Fibroblast of lung (primary cell): ENCODE measurements around the gene ENC1. TPM values are rescaled to one million over a fixed set of nuclear protein-coding genes. Genes with fewer than 3 reads are reported as not detected.

Experiments
- DNase-seq, 2 donors: peaks; one replicate each; pipeline versions ENCODE4 v3.0.0 to v3.0.0-alpha.2; 2010; ENCODE audit warnings: low read depth in 2 of 2
- H2AFZ ChIP-seq: 2 replicates; pipeline ENCODE4 v1.5.1; 2012; ENCODE audit warnings: low read length, control low read depth, inconsistent platforms
- H3K27ac ChIP-seq: 2 replicates; pipeline ENCODE4 v1.5.1; 2011; ENCODE audit warnings: low read length, control low read depth; ENCODE audit not compliant: insufficient read depth
- H3K27me3 ChIP-seq: 2 replicates; pipeline ENCODE4 v1.5.1; 2011; ENCODE audit warnings: mild to moderate bottlenecking, low read length; ENCODE audit not compliant: control insufficient read depth, insufficient read depth
- H3K36me3 ChIP-seq: 2 replicates; pipeline ENCODE4 v1.5.1; 2011; ENCODE audit warnings: low read length; ENCODE audit not compliant: control insufficient read depth, insufficient read depth
- H3K4me1 ChIP-seq: 2 replicates; pipeline ENCODE4 v1.5.1; 2011; ENCODE audit warnings: low read length; ENCODE audit not compliant: control insufficient read depth, insufficient read depth; ENCODE audit errors: extremely low read depth
- H3K4me2 ChIP-seq: 2 replicates; pipeline ENCODE4 v1.5.1; 2011; ENCODE audit warnings: low read length, control low read depth; ENCODE audit not compliant: insufficient read depth; ENCODE audit errors: extremely low read depth
- H3K4me3 ChIP-seq, 4 experiments: fragments of 200-600 bp in 1 of 4; sonication (generic) in 1 of 4; replicated peaks in 1 of 4; 2 replicates each; pipeline ENCODE4 v1.5.1; 2011 to 2016; ENCODE audit warnings: low read length in 4 of 4, low read depth in 3 of 4, mild to moderate bottlenecking in 3 of 4, control low read depth in 2 of 4, inconsistent platforms in 1 of 4, mixed read lengths in 1 of 4; ENCODE audit not compliant: insufficient read depth in 1 of 4; ENCODE audit errors: control extremely low read depth in 1 of 4
- H3K79me2 ChIP-seq: 2 replicates; pipeline ENCODE4 v1.5.1; 2012; ENCODE audit warnings: mild to moderate bottlenecking, low read length, inconsistent platforms; ENCODE audit not compliant: control insufficient read depth, insufficient read depth
- H3K9ac ChIP-seq: 2 replicates; pipeline ENCODE4 v1.5.1; 2011; ENCODE audit warnings: mild to moderate bottlenecking, low read length, control low read depth; ENCODE audit not compliant: insufficient read depth
- H3K9me3 ChIP-seq: 2 replicates; pipeline ENCODE4 v1.5.1; 2012; ENCODE audit warnings: low read depth, low read length; ENCODE audit not compliant: control insufficient read depth, insufficient read depth
- H4K20me1 ChIP-seq: 2 replicates; pipeline ENCODE4 v1.5.1; 2011; ENCODE audit warnings: low read length; ENCODE audit not compliant: control insufficient read depth, insufficient read depth; ENCODE audit errors: extremely low read depth
- EZH2 ChIP-seq: IDR thresholded peaks from 2 replicates; pipeline ENCODE4 v1.5.1; 2012; ENCODE audit warnings: low read length, control low read depth, mild to moderate bottlenecking; ENCODE audit errors: missing control alignments
- polyA plus RNA-seq, 2 donors: library from polyadenylated mRNA; depleted of rRNA in 1 of 2; stranded (reverse) in 1 of 2; unstranded in 1 of 2; fragments of >200 nt; gene quantifications; 2 replicates each; pipeline ENCODE4 v1.2.1, GENCODE V29; 2011 to 2012; ENCODE audit warnings: missing spikeins in 1 of 2
- total RNA-seq: library from RNA; depleted of rRNA; stranded (reverse); fragments of >200 nt; gene quantifications from 2 replicates; pipeline ENCODE4 v1.2.1, GENCODE V29; 2014
- TF ChIP-seq, protein P1 (sequence below), 2 donors: IDR thresholded peaks in 1 of 2; conservative IDR thresholded peaks in 1 of 2; 1 replicate in 1 of 2; 2 replicates in 1 of 2; pipeline ENCODE4 v1.5.1; 2011 to 2012; ENCODE audit warnings: low read length in 2 of 2, control low read depth in 1 of 2, inconsistent platforms in 1 of 2, low read depth in 1 of 2, mild to moderate bottlenecking in 1 of 2

ENC1 gene
- total and polyA plus RNA-seq, 2 donors (not counting 1 experiment from before 2014, with no cell fraction given) = 3.5 to 15.4 TPM

- no peaks in the 10 kb centered on the region for H4K20me1 ChIP-seq
- H3K9ac ChIP-seq = no peak overlapping the region
- H3K9me3 ChIP-seq = no peaks in the 10 kb centered on the region
- H3K27ac ChIP-seq = no peak overlapping the region
- no peak overlapping the region for H2AFZ ChIP-seq
- peaks cover 5% of the 10 kb centered on the region for H3K36me3 ChIP-seq
- H3K4me2 ChIP-seq = peak overlapping the region; percentile 29
- no peak overlapping the region for H3K4me3 ChIP-seq
- no peak for TF ChIP-seq EZH2
- TF ChIP-seq, protein P1, sequence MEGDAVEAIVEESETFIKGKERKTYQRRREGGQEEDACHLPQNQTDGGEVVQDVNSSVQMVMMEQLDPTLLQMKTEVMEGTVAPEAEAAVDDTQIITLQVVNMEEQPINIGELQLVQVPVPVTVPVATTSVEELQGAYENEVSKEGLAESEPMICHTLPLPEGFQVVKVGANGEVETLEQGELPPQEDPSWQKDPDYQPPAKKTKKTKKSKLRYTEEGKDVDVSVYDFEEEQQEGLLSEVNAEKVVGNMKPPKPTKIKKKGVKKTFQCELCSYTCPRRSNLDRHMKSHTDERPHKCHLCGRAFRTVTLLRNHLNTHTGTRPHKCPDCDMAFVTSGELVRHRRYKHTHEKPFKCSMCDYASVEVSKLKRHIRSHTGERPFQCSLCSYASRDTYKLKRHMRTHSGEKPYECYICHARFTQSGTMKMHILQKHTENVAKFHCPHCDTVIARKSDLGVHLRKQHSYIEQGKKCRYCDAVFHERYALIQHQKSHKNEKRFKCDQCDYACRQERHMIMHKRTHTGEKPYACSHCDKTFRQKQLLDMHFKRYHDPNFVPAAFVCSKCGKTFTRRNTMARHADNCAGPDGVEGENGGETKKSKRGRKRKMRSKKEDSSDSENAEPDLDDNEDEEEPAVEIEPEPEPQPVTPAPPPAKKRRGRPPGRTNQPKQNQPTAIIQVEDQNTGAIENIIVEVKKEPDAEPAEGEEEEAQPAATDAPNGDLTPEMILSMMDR (conservative IDR thresholded peaks at IDR 0.05 in 1 of 2, IDR thresholded peaks at IDR 0.05 in 1 of 2; ENCODE audit: low read depth in 1 of 2, low read length in 2 of 2) = no peak
- H3K79me2 ChIP-seq = peaks cover 57% of the 10 kb centered on the region
- H3K27me3 ChIP-seq = no peaks in the 10 kb centered on the region
- DNase-seq = no peak
- H3K4me1 ChIP-seq = peaks cover 27% of the 10 kb centered on the region
These were observed 4.0 kb downstream of the ENC1 start for GRCh38 chr5:74636552-74636951.

DNA sequence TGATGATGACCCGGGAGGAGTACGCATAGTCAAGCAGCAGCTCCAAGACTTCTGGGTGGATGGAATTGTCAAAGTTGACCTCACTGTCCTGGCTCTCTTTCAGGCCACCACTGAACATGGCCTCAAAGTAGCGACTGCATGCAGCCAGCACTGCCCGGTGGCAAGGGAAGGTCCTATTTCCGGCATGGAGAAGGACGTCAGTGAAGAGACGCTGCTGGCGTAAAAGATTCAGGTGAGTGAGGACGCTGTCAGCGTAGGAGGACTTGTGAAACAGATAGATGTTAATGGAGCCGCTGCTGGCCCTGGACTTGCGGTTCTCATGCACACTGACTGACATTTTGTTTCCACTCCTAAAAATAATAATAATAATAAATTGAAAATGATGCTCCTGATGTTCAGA is 4.4 kb downstream of the ENC1 start:
- peaks cover 5% of the 10 kb centered on the region for H3K36me3 ChIP-seq

GRCh38 chr5:74634611-74635286 is 5.8 kb downstream of the ENC1 start:
- peaks cover 52% of the 10 kb centered on the region for H3K79me2 ChIP-seq
- no peaks in the 10 kb centered on the region for H4K20me1 ChIP-seq
- H3K27ac ChIP-seq = no peak overlapping the region
- H3K4me1 ChIP-seq = peaks cover 37% of the 10 kb centered on the region
- H3K4me2 ChIP-seq = no peak overlapping the region
- H3K9ac ChIP-seq = no peak overlapping the region
- H3K27me3 ChIP-seq = no peaks in the 10 kb centered on the region
- H2AFZ ChIP-seq = no peak overlapping the region
- no peak overlapping the region for H3K4me3 ChIP-seq
- DNase-seq = peak in 1 of 2 donors; percentile 48
- H3K9me3 ChIP-seq = no peaks in the 10 kb centered on the region
- H3K36me3 ChIP-seq = peaks cover 5% of the 10 kb centered on the region
- no peak for TF ChIP-seq EZH2
- TF ChIP-seq, protein P1 (conservative IDR thresholded peaks at IDR 0.05 in 1 of 2, IDR thresholded peaks at IDR 0.05 in 1 of 2; ENCODE audit: low read depth in 1 of 2, low read length in 2 of 2) = no peak

More for the DNA sequence above, 4.4 kb downstream of the ENC1 start:
- no peaks in the 10 kb centered on the region for H3K9me3 ChIP-seq
- no peak overlapping the region for H3K27ac ChIP-seq
- H2AFZ ChIP-seq = no peak overlapping the region
- no peak for TF ChIP-seq EZH2
- TF ChIP-seq, protein P1 (conservative IDR thresholded peaks at IDR 0.05 in 1 of 2, IDR thresholded peaks at IDR 0.05 in 1 of 2; ENCODE audit: low read depth in 1 of 2, low read length in 2 of 2) = no peak
- no peaks in the 10 kb centered on the region for H4K20me1 ChIP-seq
- no peak overlapping the region for H3K4me2 ChIP-seq
- H3K4me1 ChIP-seq = peaks cover 30% of the 10 kb centered on the region
- no peak overlapping the region for H3K9ac ChIP-seq
- peaks cover 57% of the 10 kb centered on the region for H3K79me2 ChIP-seq
- no peaks in the 10 kb centered on the region for H3K27me3 ChIP-seq
- DNase-seq = no peak
- H3K4me3 ChIP-seq = no peak overlapping the region
